ENCODE measurements around the gene SHMT2.

Gene SHMT2

GRCh38 chr12:57214398-57214781 is 15.1 kb upstream of the SHMT2 start:
- TF ChIP-seq TAF1 (IDR thresholded peaks at IDR 0.05; ENCODE audit: borderline replicate concordance, insufficient read depth, low read length) (no peak), REST (IDR thresholded peaks at IDR 0.05; ENCODE audit: insufficient read depth in 1 of 2, low read depth in 2 of 2, low read length in 2 of 2) (no peak), POLR2AphosphoS5 (IDR thresholded peaks at IDR 0.05; ENCODE audit: low read depth, low read length) (no peak; the same call in 1 of the 2 replicates), SIN3A (IDR thresholded peaks at IDR 0.05; ENCODE audit: borderline replicate concordance, insufficient read depth, low read length) (no peak), FOXP2 (optimal IDR thresholded peaks at IDR 0.05; ENCODE audit: borderline replicate concordance, extremely low read depth, extremely low read length, insufficient read depth) (no peak)

GRCh38 chr12:57215065-57215464 is 14.4 kb upstream of the SHMT2 start:
- TF ChIP-seq TAF1 (IDR thresholded peaks at IDR 0.05; ENCODE audit: borderline replicate concordance, insufficient read depth, low read length) (no peak), SIN3A (IDR thresholded peaks at IDR 0.05; ENCODE audit: borderline replicate concordance, insufficient read depth, low read length) (no peak), FOXP2 (optimal IDR thresholded peaks at IDR 0.05; ENCODE audit: borderline replicate concordance, extremely low read depth, extremely low read length, insufficient read depth) (no peak), REST (IDR thresholded peaks at IDR 0.05; ENCODE audit: insufficient read depth in 1 of 2, low read depth in 2 of 2, low read length in 2 of 2) (no peak), POLR2AphosphoS5 (IDR thresholded peaks at IDR 0.05; ENCODE audit: low read depth, low read length) (no peak)

- no peak for TF ChIP-seq SIN3A (IDR thresholded peaks at IDR 0.05; ENCODE audit: borderline replicate concordance, insufficient read depth, low read length)
- no peak for TF ChIP-seq POLR2AphosphoS5 (IDR thresholded peaks at IDR 0.05; ENCODE audit: low read depth, low read length)
- no peak for TF ChIP-seq REST (IDR thresholded peaks at IDR 0.05; ENCODE audit: insufficient read depth in 1 of 2, low read depth in 2 of 2, low read length in 2 of 2)
- no peak for TF ChIP-seq TAF1 (IDR thresholded peaks at IDR 0.05; ENCODE audit: borderline replicate concordance, insufficient read depth, low read length)
- TF ChIP-seq FOXP2 (optimal IDR thresholded peaks at IDR 0.05; ENCODE audit: borderline replicate concordance, extremely low read depth, extremely low read length, insufficient read depth), result no peak
Measured at GRCh38 chr12:57215668-57216013, 13.9 kb upstream of the SHMT2 start.

- TF ChIP-seq FOXP2 (optimal IDR thresholded peaks at IDR 0.05; ENCODE audit: borderline replicate concordance, extremely low read depth, extremely low read length, insufficient read depth) (no peak), REST (IDR thresholded peaks at IDR 0.05; ENCODE audit: insufficient read depth in 1 of 2, low read depth in 2 of 2, low read length in 2 of 2) (no peak), TAF1 (IDR thresholded peaks at IDR 0.05; ENCODE audit: borderline replicate concordance, insufficient read depth, low read length) (no peak), POLR2AphosphoS5 (IDR thresholded peaks at IDR 0.05; ENCODE audit: low read depth, low read length) (no peak), SIN3A (IDR thresholded peaks at IDR 0.05; ENCODE audit: borderline replicate concordance, insufficient read depth, low read length) (no peak)
Measured at GRCh38 chr12:57216014-57216911, 13.2 kb upstream of the SHMT2 start, which contains the start of gene NXPH4. NXPH4 (plus strand) TSS chr12:57216794; CDS start chr12:57216970, 176 bp downstream.

All from PFSK-1 (cell line).